ENCODE data around the gene NOLC1. TPM values are rescaled to one million over a fixed set of nuclear protein-coding genes. Genes with fewer than 3 reads are reported as not detected.

Gene NOLC1
- 23.9 and 26.4 TPM in 2 replicates for total RNA-seq

DNA sequence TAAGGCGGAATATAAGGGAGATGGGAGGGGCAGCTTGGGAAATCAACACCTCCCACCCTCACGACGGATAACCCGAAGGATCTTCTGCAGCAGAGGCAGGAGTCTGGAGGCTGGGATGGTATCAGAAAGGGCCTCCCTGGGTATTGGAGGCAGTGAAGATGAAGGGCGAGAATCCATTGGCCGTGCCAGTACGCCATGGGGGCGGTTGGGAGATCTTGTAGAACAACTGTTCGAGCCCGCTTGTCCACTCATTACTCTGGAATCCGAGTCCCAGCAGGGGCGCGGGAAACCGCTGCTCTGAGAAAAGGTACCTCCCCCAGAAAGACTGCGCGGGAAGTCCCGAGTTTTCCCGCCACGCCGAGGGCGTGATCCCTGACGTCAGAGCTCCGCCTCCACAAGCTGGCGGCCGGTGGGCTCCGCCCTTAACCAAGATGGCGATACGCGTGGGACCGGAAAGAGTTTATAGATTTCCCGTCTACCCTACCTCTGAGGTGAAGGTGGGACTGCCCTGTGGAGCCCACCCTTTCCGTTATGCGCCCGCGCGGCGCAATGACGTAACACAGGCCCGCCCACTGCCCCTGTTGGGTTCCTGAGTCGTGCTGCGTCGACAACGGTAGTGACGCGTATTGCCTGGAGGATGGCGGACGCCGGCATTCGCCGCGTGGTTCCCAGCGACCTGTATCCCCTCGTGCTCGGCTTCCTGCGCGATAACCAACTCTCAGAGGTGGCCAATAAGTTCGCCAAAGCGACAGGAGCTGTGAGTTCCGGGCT, at the start of gene NOLC1:
Gene NOLC1, plus strand, starts transcription at position 616 of the 771 bp plus-strand sequence. Its CDS starts 22 bp downstream, at position 638.

DNA sequence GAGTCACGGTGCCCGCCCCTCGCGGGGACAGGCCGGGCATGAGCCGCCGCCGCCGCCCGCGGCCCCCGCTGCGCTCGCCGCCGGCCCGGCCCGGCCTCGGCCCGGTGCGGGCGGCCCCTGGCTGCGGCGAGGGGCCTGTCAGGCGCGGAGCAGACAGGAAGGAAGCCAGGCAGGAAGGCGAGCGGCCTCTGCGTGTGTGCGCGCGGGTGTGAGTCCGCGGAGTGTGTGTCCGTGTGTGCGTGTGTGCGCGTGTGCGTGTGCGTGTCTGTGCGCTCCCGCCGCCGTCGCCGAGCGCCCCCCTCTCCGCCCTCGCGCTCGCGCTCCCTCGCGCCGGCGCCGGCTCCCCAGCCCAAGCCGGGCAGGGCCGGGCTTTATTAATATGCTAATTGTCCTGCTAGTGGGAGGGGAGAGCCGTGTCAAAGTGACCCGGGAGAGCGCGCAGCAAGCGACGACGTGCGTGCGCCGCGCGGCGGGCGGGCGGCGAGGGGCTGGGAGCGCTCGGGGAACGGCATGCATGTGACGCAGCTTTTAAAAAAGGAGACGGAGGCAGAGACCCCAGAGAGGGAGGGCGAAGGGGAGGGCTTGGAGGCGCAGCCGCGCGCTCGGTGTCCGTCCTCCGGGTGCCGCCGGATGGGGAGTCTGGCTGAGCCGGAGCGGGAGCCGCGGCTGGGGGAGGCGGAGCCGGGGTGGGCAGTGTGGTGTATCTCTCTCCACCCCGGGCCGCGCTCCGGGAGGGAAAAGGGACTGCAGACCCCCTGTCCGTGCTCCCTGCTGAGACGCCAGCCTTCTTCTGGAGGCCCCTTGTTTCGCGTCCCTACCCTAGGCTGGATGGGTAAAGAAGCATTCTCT, 31.8 kb upstream of the NOLC1 start, which contains the start of gene LDB1:
Gene LDB1, minus strand, starts transcription at position 227 of the 849 bp plus-strand sequence. CDS start 258 bp downstream, outside the sequence.

DNA sequence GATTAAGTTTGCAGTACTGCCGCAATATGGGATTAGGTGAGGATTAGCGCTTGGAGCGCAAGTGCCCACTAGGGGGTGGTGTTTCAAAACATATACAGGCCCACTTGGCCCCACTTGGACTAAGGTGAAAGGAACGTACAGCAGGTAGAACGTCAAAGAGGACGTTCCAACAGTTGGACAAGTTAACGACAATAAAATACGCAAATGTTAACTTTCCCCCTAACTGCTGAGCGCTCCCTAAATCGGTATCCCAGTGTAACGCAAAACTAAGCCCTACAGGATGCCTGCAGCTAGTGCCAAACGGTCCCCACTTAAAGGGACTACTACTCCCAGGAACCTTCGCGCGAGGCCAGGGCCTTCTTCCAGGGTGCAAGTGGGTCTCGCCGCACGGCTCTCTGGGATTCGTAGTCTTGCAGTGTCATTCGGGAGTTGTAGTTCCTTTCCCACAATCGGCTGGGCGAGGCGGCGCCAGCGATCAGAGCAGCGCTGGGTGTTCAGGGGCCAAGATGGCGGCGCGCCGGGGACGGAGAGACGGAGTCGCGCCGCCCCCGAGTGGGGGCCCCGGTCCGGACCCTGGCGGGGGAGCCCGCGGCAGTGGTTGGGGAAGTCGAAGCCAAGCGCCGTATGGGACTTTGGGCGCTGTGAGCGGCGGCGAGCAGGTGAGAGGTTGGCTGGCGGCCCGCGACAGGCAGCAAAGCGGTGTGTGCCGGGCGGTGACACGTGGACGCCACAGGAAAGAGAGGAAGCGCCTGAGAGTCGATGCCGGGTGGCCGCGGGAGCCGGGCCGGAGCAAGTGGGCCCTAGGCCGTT, 19.4 kb upstream of the NOLC1 start, which contains the start of gene PPRC1:
Gene PPRC1, plus strand, starts transcription at position 478 of the 810 bp plus-strand sequence. Its CDS starts 29 bp downstream, at position 507.

Other genes with a start within 250 kb of the NOLC1 start
- gene ARMH3, start 96.2 kb upstream of the NOLC1 start, total RNA-seq = 13.5 and 14.9 TPM in 2 replicates
- 20.3 and 27.2 TPM in 2 replicates for gene HPS6, start 87.0 kb upstream of the NOLC1 start, total RNA-seq
- 35.4 and 40.4 TPM in 2 replicates for gene LDB1, start 32.0 kb upstream of the NOLC1 start, total RNA-seq
- 15.4 and 17.3 TPM in 2 replicates for gene PPRC1, start 19.3 kb upstream of the NOLC1 start, total RNA-seq
- 0.65 TPM in 2 replicates for gene ELOVL3, start 73.9 kb downstream of the NOLC1 start, total RNA-seq
- gene PITX3, start 89.1 kb downstream of the NOLC1 start, total RNA-seq = 0.11 and 0.13 TPM in 2 replicates
- 42.8 and 45.3 TPM in 2 replicates for gene GBF1, start 93.1 kb downstream of the NOLC1 start, total RNA-seq
- 17.5 and 18.5 TPM in 2 replicates for gene NFKB2, start 243.3 kb downstream of the NOLC1 start, total RNA-seq